T-cell (primary cell): ENCODE data around the gene PDP2. TPM values are rescaled to one million over a fixed set of nuclear protein-coding genes. Genes with fewer than 3 reads are reported as not detected.

Experiments
- ATAC-seq, 4 experiments: fragments of 200-7000 bp in 3 of 4; fragments of 150-1000 bp in 1 of 4; cut with Tn5 transposase; replicated peaks in 1 of 4; 1 replicate in 3 of 4; 2 replicates in 1 of 4; pipeline ENCODE4 v1.10.0; 2021; ENCODE audit warnings: moderate library complexity in 3 of 4, mild to moderate bottlenecking in 2 of 4, moderate number of reproducible peaks in 1 of 4
- CTCF ChIA-PET, 2 donors: fragments of 300-600 bp; sonication (Branson Sonifier 250); formaldehyde crosslinking; loops; one replicate each; lab custom pipeline; 2022; ENCODE audit warnings: antibody characterized with exemption in 2 of 2; lab: Charles Lee
- POLR2A ChIA-PET, 2 donors: fragments of 300-600 bp; sonication (Branson Sonifier 250); formaldehyde crosslinking; loops; one replicate each; lab custom pipeline; 2022; ENCODE audit warnings: antibody characterized with exemption in 2 of 2; lab: Charles Lee
- DNase-seq, 35 experiments: peaks; one replicate each; pipeline versions ENCODE4 v3.0.0 to v3.0.0-alpha.2; 2013 to 2023
- H3K27ac ChIP-seq: one replicate; pipeline ENCODE4 v1.5.1; 2013; ENCODE audit warnings: low read length
- H3K27me3 ChIP-seq, 2 experiments: replicated peaks in 1 of 2; 1 replicate in 1 of 2; 2 replicates in 1 of 2; pipeline versions ENCODE4 v1.6.1 to v1.7.0; 2013; ENCODE audit warnings: low read length in 1 of 2, mixed read lengths in 1 of 2; ENCODE audit not compliant: control insufficient read depth in 2 of 2, insufficient read depth in 2 of 2; ENCODE audit errors: extremely low read depth in 1 of 2
- H3K36me3 ChIP-seq, 2 donors: 1 replicate in 1 of 2; 2 replicates in 1 of 2; pipeline versions ENCODE4 v1.6.1 to v1.7.0; 2013; ENCODE audit warnings: low read length in 1 of 2; ENCODE audit not compliant: control insufficient read depth in 2 of 2, insufficient read depth in 1 of 2; ENCODE audit errors: extremely low read depth in 1 of 2
- H3K4me1 ChIP-seq, 2 experiments: 1 replicate in 1 of 2; 2 replicates in 1 of 2; pipeline versions ENCODE4 v1.6.1 to v1.7.0; 2013; ENCODE audit warnings: low read length in 2 of 2, mixed read lengths in 1 of 2; ENCODE audit not compliant: insufficient read depth in 2 of 2, control insufficient read depth in 1 of 2; ENCODE audit errors: extremely low read depth in 1 of 2
- H3K4me3 ChIP-seq, 2 donors: 1 replicate in 1 of 2; 2 replicates in 1 of 2; pipeline versions ENCODE4 v1.5.1 to v1.7.0; 2013; ENCODE audit warnings: mild to moderate bottlenecking in 2 of 2, low read length in 1 of 2, moderate library complexity in 1 of 2; ENCODE audit not compliant: control insufficient read depth in 1 of 2; ENCODE audit errors: extremely low read depth in 1 of 2
- H3K9me3 ChIP-seq: 2 replicates; pipeline ENCODE4 v1.7.0; 2013
- H3K27ac Mint-ChIP-seq, 2 donors: one replicate each; pipeline ENCODE4 v1.8.0; 2020 to 2021; ENCODE audit warnings: mild to moderate bottlenecking in 2 of 2, mixed read lengths in 2 of 2
- H3K27me3 Mint-ChIP-seq, 2 donors: one replicate each; pipeline ENCODE4 v1.8.0; 2021 to 2022; ENCODE audit warnings: mixed read lengths in 2 of 2
- H3K36me3 Mint-ChIP-seq: one replicate; pipeline ENCODE4 v1.8.0; 2021; ENCODE audit warnings: mixed read lengths
- H3K4me1 Mint-ChIP-seq, 3 donors: one replicate each; pipeline ENCODE4 v1.8.0; 2020 to 2022; ENCODE audit warnings: mixed read lengths in 3 of 3, mild to moderate bottlenecking in 1 of 3
- H3K4me3 Mint-ChIP-seq, 3 donors: one replicate each; pipeline ENCODE4 v1.8.0; 2020 to 2022; ENCODE audit warnings: mild to moderate bottlenecking in 3 of 3, mixed read lengths in 3 of 3, moderate library complexity in 3 of 3
- H3K9me3 Mint-ChIP-seq, 3 donors: one replicate each; pipeline ENCODE4 v1.8.0; 2020 to 2022; ENCODE audit warnings: mixed read lengths in 3 of 3
- WGBS: methylation state at CpG from one replicate; pipeline ENCODE4 v1.1.5; 2013; ENCODE audit warnings: missing lambda C conversion rate; ENCODE audit not compliant: insufficient coverage; 5-methylcytosine and 5-hydroxymethylcytosine counted together
- total RNA-seq, 35 experiments: library from RNA in 6 of 35; stranded (reverse) in 6 of 35; fragments of 120-200 nt in 1 of 35; gene quantifications; one replicate each; pipeline versions ENCODE4 v1.2.1 to v1.2.4 and lab custom pipeline; 2013 to 2026

The PDP2 gene
- total RNA-seq, 5 donors from 2014 or later (not counting 1 experiment from before 2014, with no cell fraction given), result 7.1 to 16.5 (median 12.5) TPM

DNA sequence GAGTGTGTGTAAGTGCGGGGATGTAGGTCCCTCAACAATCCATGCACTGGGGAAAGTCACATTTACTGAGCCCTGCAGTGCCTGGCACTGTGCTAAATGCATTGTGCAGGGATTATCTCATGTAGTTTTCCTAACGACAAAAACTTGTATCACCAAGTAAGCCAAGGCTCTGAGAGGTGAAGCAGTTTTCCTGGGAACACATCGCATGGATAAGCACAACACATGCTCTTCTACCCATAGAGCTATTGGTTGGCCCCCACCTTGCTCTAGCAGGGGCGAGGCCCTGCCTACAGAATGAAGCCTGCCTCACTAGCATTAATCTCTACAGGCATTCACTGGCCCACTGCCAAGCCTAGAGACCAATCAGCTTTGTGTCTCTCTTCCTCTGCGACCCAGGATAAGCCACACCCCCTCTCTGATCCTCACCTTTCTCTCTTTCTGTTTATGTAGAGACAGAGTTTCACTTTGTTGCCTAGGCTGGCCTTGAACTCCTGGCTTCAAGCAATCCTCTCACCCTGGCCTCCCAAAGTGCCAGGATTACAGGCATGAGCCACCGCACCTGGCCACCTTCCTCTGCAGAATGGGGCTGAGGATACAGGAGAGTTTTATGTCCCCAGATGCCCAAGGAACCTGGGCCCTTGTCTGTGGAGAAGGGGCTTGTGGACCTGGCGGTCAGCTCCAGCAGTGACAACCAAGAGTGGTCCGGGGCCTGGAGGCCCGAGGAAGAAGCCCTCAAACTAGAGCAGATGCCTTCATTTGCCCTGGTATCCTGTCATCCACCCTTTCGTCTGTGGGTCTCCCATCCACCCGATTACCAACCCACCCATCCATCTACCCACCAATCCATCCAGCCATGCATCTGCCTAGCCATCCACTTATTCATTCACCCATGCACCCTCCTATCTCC is 25.6 kb downstream of the PDP2 start:
- ChIA-PET CTCF (interaction anchor here in 1 of 2 donors (0.6 kb wide), 2 partner anchors 122 to 526 kb away, joined by 3 to 5 read pairs; no protein-coding TSS in a partner anchor), POLR2A (no interaction called here)
- Mint-ChIP-seq H3K27ac (peak overlapping the region in 1 of 2 donors; percentile 7), H3K4me3 (peak overlapping the region in 1 of 3 donors; percentile 1), H3K27me3 (no peaks in the 10 kb centered on the region), H3K4me1 (peaks cover 8 to 11% (median 10%) of the 10 kb centered on the region in 3 donors), H3K36me3 (no peaks in the 10 kb centered on the region), H3K9me3 (no peaks in the 10 kb centered on the region)
- H3K27me3 ChIP-seq, result no peaks in the 10 kb centered on the region
- H3K4me3 ChIP-seq, result no peak overlapping the region
- H3K4me1 ChIP-seq, result peaks cover 0 to 9% of the 10 kb centered on the region in 2 experiments
- H3K9me3 ChIP-seq, result no peaks in the 10 kb centered on the region
- H3K36me3 ChIP-seq, result no peaks in the 10 kb centered on the region
- ATAC-seq (peak; percentile 40 to 84 (median 52)), DNase-seq (peak in 30 of 35 experiments; percentile 16 to 54 (median 28))
- WGBS, result 83% methylated on average over 6 of the region's 11 CpGs
- H3K27ac ChIP-seq, result no peak overlapping the region

DNA sequence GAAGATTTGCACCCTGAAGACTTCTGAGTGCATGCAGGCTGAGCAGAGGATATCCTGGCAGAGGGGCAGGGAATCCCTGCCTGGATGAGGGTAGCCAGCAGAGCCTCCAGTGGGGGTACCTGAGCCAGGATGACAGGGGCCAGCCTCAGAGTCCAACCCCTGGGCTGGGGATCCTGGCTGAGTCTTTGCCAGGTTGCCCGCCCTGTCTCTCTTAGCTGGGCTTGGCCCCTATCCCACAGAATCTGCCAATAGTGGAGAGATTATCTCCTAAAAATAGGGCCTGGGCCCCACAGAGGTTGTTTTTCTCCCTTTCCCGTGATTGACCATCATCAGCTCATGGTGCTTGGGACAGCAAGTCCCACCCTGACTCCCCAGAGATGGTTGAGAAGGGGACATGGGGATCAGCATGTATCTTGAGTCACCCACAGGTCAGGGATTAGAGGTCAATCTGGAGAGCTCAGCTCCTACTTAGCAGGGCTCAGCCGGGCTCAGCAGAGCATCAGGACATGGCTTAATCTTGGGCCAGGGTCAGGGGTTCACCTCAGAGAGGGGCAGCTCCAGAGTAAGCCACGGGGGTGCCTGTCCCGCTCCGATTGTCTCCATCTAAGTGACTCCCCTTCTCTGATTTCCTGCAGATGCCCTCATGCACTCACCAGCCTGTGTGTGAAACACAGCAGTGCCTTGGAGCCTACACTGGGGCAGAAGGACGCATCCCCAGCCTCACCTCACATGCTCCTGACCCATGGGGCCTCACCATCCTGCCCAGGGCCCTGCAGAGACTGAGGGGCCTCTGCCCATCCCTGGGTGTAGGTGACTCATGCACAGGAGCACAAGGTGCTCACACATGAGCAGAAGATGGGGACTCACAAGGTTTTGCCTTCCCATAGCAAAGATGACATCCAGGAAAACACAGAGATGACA is 26.9 kb downstream of the PDP2 start:
- Mint-ChIP-seq H3K27ac (no peak overlapping the region), H3K9me3 (no peaks in the 10 kb centered on the region)
- POLR2A ChIA-PET, result no interaction called here

GRCh38 chr16:66908116-66908515 is 27.8 kb downstream of the PDP2 start:
- WGBS, result 84% methylated on average over 3 of the region's 3 CpGs
- no peak overlapping the region for H3K4me3 Mint-ChIP-seq
- DNase-seq (no peak), ATAC-seq (no peak)
- H3K36me3 Mint-ChIP-seq, result no peaks in the 10 kb centered on the region
- no peaks in the 10 kb centered on the region for H3K9me3 Mint-ChIP-seq
- peaks cover 0 to 9% of the 10 kb centered on the region in 2 experiments for H3K4me1 ChIP-seq
- ChIA-PET CTCF (no interaction called here), POLR2A (no interaction called here)
- peaks cover 0 to 11% of the 10 kb centered on the region in 2 experiments for H3K27me3 ChIP-seq
- no peaks in the 10 kb centered on the region for H3K36me3 ChIP-seq
- H3K27ac ChIP-seq, result no peak overlapping the region
- H3K9me3 ChIP-seq, result no peaks in the 10 kb centered on the region
- no peaks in the 10 kb centered on the region for H3K27me3 Mint-ChIP-seq
- H3K4me1 Mint-ChIP-seq, result peaks cover 8 to 11% (median 10%) of the 10 kb centered on the region in 3 donors
- no peak overlapping the region for H3K27ac Mint-ChIP-seq
- no peak overlapping the region for H3K4me3 ChIP-seq

More for the DNA sequence above, 26.9 kb downstream of the PDP2 start:
- peaks cover 0 to 9% of the 10 kb centered on the region in 2 experiments for H3K4me1 ChIP-seq
- CTCF ChIA-PET, result interaction anchor here in 1 of 2 donors (0.6 kb wide), 1 partner anchor 525 kb away, joined by 5 read pairs; no protein-coding TSS in a partner anchor
- 70% methylated on average over 4 of the region's 7 CpGs for WGBS
- no peak for ATAC-seq
- H3K9me3 ChIP-seq, result no peaks in the 10 kb centered on the region
- no peak overlapping the region for H3K4me3 Mint-ChIP-seq
- H3K36me3 ChIP-seq, result no peaks in the 10 kb centered on the region
- no peak for DNase-seq
- H3K27me3 Mint-ChIP-seq, result no peaks in the 10 kb centered on the region
- peaks cover 8 to 11% (median 10%) of the 10 kb centered on the region in 3 donors for H3K4me1 Mint-ChIP-seq
- H3K27ac ChIP-seq, result no peak overlapping the region
- peaks cover 0 to 6% of the 10 kb centered on the region in 2 experiments for H3K27me3 ChIP-seq
- no peak overlapping the region for H3K4me3 ChIP-seq
- no peaks in the 10 kb centered on the region for H3K36me3 Mint-ChIP-seq

DNA sequence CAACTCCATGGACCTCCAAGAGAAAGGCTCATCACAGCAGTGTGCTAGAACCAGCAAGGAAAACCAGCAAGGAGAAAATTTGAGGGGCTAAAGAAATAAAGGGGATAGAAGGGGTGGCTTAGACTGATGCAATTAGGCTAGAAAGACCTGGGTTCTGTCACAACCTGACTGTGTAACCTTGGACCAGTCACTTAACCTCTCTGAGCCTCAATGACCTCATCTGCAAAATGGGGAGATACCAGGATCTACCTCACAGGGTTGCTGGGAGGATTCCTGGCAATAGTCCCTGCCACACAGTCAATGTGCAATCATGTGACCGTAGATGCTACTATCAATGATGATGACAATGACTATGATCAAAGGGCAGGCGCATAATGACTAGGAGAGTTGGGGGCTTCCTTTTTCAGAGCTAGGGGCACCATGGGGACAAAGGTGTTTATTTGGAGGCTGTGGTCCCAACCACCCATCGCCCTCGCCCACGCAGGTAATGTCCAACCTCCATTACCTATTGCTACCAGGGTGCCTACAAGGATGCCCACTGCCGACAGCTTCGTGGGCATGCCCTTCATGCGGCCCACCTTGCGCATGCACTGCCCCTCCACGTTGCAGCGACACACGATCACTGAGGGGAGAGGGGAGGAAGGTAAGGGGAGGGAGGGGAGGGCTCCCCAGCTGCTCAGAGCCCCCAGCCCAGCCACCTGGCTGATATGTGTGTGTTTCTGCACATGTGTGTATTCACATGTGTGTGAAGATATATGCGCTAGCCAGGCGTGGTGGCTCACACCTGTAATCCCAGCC is 28.6 kb downstream of the PDP2 start:
- no peak for ATAC-seq
- H3K36me3 Mint-ChIP-seq, result no peaks in the 10 kb centered on the region
- peaks cover 8 to 11% (median 10%) of the 10 kb centered on the region in 3 donors for H3K4me1 Mint-ChIP-seq

GRCh38 chr16:66910175-66910940 is 30.0 kb downstream of the PDP2 start:
- DNase-seq (no peak), ATAC-seq (no peak)
- H3K36me3 ChIP-seq, result no peaks in the 10 kb centered on the region
- peaks cover 8 to 11% (median 10%) of the 10 kb centered on the region in 3 donors for H3K4me1 Mint-ChIP-seq
- H3K27me3 ChIP-seq, result peaks cover 0 to 23% of the 10 kb centered on the region in 2 experiments
- no peaks in the 10 kb centered on the region for H3K27me3 Mint-ChIP-seq
- no peak overlapping the region for H3K4me3 Mint-ChIP-seq
- WGBS, result 86% methylated on average over 10 of the region's 14 CpGs
- H3K9me3 ChIP-seq, result no peaks in the 10 kb centered on the region
- H3K9me3 Mint-ChIP-seq, result no peaks in the 10 kb centered on the region
- ChIA-PET CTCF (interaction anchor here (0.6 kb wide), 2 partner anchors 36 to 51 kb away, joined by 3 to 5 read pairs; no protein-coding TSS in a partner anchor), POLR2A (no interaction called here)
- H3K4me3 ChIP-seq, result no peak overlapping the region
- peaks cover 0 to 8% of the 10 kb centered on the region in 2 experiments for H3K4me1 ChIP-seq
- no peak overlapping the region for H3K27ac Mint-ChIP-seq
- no peaks in the 10 kb centered on the region for H3K36me3 Mint-ChIP-seq
- H3K27ac ChIP-seq, result no peak overlapping the region

More for the DNA sequence above, 28.6 kb downstream of the PDP2 start:
- H3K27me3 Mint-ChIP-seq, result no peaks in the 10 kb centered on the region
- Histone ChIP-seq H3K27ac (no peak overlapping the region), H3K4me3 (no peak overlapping the region), H3K9me3 (no peaks in the 10 kb centered on the region), H3K4me1 (peaks cover 0 to 9% of the 10 kb centered on the region in 2 experiments), H3K36me3 (no peaks in the 10 kb centered on the region), H3K27me3 (peaks cover 0 to 16% of the 10 kb centered on the region in 2 experiments)
- CTCF ChIA-PET, result no interaction called here
- H3K9me3 Mint-ChIP-seq, result no peaks in the 10 kb centered on the region
- 88% methylated on average over 6 of the region's 14 CpGs for WGBS
- POLR2A ChIA-PET, result no interaction called here
- H3K4me3 Mint-ChIP-seq, result no peak overlapping the region
- DNase-seq, result no peak
- H3K27ac Mint-ChIP-seq, result no peak overlapping the region
